ENCODE measurements around the gene DAB2IP.
"Not testable (repeated sequence)": the region's sequence is repeated elsewhere in the genome, so short reads cannot be mapped to it uniquely, and the experiment has no call there.

The DAB2IP gene

DNA sequence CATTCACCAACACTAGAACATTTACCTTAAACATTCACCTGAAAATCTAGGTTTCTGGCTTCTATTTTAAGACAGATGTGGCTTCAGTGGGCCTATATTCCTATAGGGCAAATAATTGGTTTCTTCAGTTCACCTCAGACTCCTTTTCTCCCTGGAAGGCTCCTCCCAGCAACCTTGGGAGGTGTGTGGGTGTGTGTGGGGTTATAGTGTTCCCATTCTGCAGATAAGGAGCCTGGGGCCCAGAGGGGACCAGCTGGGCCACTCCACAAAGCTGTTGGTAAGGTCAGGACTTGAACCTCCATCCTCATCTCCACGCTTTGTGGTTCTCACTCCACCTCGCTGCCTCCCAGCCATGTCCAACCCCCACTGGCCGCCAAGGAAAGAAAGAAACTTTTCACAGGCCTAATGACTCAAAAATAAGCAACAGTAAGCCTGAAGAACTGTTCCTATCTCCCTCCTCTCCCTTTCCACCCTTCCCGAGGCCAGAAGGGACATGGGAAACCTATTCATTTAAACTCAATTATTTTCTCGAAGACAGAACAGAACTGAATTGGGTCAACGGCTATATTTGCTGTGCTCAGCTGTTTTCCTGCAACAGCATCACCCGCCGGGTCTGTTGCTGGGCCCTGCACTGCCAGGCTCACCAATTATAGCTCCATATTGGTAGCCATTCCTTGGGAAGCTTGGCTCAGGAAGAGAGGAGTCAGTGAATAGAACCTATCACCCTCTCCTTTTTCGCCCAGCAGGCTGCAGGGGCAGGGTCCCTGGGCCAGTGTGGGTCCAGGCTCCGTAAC lies 78.5 kb downstream of the DAB2IP start:
- DNase-seq, result no peak

DNA sequence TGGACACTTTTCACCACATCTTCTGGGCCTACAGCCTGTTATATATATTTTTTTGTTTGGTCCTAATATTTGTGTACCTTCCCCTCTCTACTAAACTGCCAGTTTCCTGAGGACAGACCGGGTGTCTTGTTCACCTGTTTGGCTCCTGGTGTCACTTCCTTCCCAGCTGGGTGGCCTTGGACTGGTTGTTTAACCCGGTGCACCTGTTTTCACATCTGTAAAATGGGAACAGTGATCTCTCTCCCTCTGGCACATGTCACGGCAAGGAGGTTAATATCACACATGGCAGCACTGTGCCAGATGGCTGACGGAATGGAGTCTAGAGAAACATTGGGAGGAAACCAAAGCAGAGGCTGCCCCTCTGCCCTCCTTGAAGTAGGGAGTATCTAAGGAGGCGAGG lies 79.7 kb downstream of the DAB2IP start:
- DNase-seq, result no peak

DNA sequence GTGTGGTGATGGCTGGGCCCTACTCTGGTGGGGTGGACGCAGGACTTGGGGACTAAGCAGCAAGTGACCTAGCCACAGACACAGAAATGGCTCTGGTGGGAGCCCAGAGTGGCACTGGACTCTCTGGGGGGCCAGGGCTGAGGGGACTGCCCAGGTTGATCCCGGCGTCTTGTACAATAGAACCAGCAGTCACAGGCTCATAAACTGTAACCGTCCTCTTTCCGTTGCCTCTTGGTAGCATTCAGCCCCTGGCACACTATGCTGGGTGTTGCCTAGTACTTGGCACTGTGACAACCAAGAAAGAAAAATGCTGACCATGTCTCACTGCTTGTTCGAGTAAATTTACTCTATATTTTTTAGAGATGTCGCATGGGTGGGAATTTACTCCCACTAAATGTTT lies 80.5 kb downstream of the DAB2IP start:
- DNase-seq, result no peak

DNA sequence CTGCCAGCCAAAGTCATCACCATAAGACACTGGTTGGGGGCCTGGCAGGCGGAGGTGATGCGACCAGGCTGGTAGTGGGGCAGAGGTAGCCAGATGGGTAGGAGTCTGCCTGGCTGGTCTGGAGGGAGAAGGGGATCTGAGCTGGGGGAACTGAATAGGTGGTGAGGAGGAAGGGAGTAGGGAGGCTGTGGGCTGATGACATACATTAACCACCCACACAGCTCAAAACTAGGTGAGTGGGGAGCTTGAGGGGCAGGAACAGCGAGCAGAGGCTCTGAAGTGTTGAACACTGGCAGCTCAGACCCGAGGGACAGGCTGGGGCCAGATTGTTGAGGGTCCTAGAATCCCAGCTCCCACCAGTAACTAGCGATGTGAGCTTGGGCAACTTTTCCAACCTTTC lies 81.0 kb downstream of the DAB2IP start:
- no peak for DNase-seq

DNA sequence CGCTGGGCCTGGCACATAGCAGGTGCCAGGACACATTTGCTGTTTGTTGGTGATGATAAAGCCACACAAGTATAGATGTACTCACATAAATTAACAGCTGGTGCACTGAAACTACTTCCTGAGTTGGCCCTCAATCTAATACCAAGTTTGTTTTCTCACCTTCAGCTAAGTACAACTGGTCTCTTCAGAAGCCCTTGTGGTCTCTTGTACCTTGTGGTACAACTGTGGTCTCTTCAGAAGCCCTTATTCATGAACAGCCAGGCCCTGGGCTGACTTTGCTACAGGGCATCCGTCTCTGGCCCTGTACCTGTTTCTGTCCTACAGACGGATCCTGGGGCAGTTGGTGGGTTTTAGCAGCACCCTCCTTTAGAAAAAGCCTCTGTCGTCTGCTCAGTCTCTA lies 81.5 kb downstream of the DAB2IP start:
- DNase-seq, result no peak

DNA sequence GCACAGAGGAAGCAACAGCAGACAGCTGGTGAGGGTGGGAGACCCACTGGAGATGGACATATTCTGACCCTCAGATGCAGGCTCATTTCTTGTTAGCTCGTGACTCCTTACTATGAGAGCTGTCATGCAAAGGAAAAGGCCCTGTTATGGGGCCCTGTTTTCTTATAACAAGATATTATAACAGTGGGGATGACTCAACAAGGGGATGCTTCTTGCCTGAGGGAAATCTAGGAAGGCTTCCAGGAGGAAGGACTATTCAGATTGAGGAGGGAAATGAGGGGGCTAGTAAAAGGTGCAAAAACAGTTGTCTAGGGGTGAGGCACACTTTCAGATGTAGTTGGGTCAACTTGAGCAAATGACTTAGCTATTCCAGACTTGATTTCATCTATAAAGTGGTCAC lies 83.0 kb downstream of the DAB2IP start:
- peak; percentile 60 for DNase-seq

DNA sequence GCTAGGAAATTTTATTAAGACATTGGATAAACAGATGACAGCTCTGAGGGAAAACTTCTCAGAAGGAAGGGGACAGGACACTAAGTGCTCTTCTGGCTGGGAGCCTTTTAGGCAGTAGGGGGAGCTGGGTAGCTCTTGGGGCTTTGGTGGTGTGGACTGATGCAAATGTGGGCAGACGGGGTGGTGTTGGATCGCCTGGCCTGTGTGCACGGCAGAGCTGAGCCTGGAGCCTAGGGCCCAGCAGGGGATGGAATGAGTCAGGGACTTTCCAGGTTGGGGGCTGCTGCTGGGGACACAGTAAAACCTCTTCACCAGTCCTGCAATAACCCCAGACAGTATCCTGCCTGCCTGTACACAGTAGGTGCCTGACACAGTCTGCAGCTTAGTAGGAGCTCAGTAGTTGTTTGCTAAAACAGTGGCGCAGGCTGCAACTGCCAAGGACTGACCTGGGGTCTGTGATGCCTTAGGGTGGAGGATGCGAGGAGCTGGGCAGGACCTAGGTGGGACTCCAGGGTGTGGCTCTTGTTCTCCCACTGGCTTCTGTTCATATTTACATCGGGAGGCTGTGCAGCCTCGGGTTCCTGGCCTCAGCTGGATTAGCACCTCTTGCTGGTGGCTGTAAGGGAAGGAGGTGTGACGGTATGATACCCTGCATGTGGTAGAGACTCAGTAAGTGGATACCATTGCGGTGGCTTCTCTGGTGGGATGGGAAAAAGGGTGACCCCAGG lies 83.8 kb downstream of the DAB2IP start:
- DNase-seq, result peak; percentile 91

DNA sequence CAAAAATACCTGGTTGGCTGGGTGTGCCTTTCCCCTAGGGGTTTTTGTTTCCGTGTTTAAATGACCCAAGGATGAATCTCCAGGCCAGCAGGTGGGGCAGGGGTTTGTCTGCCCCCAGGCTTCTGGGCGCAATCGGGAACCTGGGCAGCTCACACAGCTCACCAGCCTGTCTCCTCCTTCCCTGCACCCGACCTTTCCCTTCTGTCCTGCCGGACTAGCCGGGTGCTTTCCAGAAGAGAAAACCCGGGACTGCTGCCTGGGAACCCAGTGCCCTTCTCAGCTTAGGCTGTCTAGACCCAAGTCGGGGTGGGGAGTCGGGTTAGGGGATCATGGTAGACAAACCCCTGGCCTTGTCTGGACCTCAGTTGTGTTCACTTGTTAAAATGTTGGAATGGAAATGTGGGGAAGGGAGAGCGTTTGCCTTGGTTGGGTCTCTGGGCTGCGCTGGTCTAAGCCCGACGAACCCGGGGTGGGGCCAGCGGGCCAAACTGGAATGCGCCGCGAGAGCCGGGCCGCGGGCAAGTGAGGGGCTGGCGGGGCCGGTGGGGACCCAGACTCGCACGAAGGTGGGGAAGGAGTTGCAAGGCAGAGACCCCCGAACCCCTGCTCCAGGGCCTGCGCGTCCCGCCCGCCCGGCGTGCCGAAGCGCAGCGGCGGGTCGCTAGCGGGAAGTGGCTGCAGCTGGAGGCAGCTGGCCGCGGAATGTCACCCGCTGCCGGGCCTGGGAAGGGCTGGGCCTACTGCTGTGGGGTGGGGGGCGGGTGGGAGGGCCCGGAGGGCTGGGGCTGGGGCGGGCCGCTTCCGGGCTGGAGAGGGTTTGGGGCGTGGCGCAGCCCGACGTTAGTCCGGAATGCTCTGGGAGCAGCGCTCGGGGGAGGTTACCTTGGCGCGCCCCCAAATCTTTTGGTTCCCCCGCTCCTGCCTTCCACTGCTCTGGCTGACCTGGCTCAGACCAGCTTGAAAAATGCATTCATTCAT lies 84.6 kb downstream of the DAB2IP start:
- DNase-seq, result peak; percentile 70

DNA sequence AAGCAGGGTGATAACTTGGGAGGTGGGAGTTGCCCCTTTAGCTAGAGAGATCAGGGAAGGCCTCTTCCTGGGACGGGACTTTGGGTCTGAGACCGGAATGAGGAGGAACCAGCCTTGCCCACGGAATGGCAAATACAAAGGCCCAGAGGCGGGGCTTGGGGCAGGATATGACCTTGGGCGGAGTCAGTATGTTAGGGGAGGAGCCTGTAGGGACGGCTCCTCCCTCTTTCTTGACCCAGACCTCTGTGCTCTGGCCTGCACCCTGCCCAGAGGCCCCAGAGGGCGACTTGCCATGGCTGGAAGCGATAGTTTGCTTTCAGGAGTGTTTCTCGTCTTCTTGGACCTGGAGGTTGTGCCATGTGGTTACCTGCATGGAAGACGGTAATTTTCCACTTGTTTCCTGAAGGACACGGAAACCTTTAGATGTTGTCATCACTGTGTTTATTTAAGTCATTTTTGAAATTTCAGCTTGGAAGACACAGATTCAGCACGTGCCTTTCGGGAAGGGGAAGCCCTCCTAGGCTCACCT lies 85.6 kb downstream of the DAB2IP start:
- DNase-seq, result no peak

DNA sequence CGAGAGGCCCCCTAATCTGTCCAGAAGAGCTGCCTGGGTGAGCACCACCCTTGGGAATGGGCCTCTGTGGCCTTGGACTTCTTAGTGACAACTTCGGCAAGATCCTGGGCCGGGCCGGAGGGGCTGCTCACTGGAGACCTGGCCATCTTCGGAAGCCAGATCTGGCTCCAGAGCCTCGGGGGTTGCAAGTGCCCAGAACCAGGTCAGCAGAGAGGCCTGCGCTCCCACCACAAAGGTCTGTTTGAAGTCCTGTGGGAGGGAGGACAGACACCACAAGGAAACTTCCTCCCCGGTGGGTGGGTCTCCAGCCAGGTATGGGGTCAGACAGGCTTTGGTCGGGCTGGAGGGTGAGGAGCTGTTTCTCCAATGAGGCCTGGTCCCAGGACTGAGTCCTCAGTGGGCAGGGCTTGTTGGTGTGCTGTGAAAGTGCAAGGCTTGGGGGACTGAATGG lies 86.1 kb downstream of the DAB2IP start:
- DNase-seq, result no peak

DNA sequence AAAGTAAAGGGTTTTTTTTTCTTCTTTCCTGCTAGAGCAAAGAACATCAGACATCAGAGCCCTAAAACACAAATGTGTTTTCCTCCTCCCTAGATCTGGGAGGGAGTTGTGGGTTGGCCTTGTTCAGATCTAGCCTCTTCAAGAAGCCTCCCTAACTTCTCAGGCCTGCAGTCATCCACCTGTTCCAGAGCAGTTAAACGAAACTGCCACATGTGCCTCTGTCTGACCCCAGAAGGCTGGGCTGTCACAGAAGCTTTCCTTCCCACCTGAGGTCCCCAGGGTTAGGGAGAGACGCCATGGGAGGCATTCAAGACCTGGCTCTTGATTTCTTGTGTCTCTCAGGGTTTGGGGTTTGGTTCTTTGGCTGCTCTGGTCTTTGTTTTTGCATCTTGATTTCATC lies 87.0 kb downstream of the DAB2IP start:
- no peak for DNase-seq

DNA sequence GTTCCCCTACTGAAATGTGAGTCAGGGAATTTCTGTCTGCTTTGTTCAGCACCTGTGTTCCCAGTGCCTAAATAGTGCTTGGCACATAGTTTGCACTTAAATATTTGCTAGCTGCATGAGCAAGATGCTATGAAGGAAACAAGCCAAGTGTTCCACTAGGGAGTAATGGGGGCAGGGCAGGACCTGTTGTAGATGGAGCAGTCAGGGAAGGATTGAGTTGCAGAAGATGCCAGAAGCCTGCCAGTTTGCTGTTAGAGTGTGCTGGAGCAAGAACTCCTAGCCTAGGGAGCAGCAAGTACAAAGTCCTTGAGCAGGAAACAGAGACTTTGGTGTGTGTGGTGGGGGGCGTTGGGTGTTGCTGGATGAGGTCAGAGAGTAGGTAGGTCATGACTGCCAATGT lies 87.5 kb downstream of the DAB2IP start:
- DNase-seq, result no peak

DNA sequence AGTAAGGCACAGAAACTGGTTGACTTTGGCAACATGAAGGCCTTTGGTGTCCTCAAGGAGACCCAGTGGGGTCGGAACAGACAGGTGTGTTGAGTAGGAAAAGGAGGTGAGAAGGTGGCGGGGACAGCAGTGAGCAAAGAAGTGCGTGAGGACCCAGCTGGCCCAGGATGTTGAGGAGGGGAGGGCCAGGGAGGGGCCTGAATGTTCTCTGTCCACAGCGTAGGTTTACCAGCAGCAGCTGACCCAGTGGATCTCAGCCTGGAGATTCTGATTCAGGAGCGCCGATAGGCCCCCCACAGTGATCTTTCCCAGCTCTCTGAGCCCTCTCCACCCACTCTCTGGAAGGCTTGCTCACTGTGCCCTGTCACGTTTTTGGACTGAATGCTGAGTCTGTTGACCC lies 88.5 kb downstream of the DAB2IP start:
- DNase-seq, result no peak

DNA sequence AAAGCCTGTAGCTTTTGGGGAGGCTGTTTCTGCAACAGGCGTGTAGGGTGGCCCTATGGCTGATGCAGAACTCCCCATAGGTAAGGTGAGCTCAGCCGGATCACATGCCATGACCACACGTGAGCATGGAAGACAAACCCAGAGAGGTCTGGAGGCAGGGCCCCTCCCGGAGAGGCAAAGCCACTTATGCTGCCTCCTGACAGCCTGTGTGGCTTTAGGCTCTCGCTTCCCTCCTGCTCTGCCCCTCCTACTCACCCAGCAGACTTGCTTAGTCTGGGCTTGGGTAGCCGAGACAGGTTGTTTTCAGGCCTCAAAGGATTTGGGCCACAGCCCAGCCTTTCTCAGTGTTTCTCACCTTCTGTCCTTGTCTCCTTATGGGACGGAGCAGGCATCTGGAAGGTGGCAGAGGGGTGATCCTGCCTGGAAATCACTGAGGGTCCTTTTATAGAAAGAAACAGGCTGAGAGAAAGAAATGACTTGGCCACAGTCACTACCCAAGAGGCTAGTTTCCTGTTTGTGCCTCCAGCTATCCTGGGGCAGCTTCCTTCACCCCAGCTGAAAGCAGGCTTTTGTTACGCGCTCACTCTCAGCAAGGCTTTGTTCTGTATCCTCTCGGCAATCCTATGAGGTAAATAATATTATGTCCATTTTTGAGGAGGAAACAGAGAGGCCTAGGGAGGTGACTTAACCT lies 89.9 kb downstream of the DAB2IP start:
- no peak for DNase-seq

DNA sequence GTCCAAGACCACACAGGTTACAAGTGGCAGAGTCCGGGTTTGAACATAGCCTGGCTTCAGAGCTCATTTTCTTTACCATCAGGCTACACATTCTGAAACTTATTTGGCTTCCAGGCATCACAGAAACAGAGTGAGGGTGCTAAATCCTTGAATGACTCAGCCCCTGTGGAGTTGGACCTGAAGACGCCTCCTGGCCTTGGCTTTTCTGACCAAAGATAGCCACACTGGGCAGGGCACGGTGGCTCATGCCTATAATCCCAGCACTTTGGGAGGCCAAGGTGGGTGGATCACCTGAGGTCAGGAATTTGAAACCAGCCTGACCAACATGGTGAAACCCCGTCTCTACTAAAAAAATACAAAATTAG lies 90.5 kb downstream of the DAB2IP start:
- DNase-seq, result not testable (repeated sequence)

DNA sequence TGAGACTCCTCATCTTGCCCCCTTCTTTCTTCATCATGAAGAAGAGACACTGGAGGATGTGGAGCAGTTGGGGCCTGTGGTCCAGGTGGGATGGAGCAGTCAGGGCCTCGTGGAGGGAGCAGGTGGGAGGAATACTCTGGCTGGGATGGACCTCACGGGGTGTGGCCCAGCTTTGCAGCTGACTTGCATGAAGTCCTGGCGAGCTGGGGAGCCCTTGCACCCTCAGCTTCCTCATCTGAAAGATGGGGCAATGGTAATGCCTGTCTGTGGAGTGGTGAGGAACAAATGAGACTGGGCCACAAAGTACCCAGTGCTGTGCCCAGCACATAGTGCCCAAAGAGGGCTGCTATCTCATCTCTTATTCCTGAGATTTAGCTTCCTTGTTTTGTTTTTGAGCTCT lies 91.5 kb downstream of the DAB2IP start:
- no peak for DNase-seq

DNA sequence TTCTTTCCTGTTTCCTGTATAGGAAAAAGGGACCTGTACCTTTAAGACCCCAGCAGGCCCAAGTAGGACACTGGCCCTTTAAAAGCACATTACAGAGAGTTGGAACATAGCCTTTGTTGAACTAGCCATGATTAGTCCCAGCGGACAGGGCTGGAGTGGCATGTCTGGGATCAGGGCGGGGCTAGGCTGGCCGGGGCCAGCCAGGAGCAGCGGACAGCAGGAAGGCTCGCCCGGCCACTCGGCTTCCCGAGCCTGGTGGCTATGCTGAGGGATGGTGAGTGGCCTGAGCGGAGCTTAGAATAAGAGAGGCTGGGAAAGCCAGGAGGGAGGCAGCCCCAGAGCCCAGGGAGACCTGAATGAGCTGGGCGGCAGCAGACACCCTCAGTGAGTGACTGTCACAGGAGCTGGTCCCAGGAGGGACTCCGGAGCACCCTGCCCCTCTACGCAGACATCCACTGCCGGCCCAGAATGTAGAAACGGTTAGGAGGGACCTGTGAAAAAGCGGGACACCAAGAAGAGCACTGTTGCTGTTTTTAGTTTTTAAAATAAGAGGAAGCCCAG lies 92.1 kb downstream of the DAB2IP start:
- DNase-seq, result peak; percentile 90

DNA sequence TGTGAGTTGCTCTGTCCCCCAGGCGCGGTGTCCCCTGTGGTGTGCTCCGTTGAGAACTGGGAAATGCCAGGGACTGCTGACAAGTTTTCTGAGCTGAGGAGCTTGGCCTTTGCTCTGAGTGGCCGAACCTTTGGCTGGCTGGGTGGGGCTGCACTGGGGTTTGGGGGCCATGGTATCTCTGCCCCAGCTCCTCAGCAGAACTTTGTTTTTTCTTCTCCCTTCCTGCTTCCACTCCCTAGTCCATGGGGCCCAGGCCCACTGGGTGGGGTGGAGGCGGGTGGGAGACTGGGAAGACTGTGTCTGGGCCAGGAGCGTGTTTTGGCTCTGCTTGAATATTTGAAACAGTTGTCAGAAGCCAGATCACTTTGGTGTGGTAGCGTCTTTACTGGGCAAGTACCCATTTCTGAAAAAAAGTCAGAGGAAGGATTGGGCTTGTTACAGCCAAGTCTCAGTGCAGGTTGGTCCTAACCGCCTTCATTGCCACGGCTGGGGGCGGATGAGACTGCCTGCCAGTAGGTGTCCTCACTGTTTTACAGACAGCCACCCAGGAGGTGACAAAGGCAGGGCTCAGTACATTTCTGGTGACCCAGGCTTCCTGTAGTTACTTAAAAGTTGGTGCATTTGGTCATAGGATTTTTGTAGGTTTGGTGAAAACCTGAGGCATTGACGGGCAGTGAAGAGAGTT lies 92.7 kb downstream of the DAB2IP start:
- DNase-seq, result peak; percentile 81

DNA sequence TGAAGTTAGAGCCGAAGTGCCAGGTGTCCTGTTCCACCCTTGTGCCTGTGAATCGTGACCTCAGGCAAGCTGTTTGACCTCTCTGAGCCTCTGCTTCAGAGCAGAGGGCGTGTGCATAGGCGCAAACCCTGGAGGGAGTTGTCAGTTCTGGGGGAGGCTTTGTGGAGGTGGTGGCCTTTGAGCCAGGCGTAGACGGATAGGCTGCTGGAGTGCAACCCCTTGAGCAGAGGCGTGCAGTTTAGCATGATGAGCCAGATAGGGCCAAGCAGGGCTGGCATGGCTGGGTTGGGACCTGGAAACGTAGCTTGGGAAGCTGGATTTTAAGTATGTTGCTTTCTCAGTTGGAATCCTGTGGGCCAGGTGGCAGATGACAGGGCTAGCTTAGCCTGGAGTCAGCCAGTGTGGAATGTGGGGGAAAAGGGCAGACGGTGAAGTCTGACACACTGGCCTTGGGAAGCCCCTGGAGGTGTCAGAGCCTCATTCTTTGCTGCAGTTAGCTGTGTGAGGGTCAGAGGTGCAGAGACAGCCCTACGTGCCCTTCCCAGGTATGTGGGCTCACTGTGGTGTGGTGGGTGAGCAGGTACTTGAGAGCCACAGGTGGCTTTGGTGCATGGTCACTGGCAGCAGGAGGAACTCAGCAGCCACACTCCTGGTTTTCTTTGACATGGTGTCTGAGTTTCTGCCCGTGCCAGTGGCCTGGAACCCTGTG lies 93.4 kb downstream of the DAB2IP start:
- peak; percentile 59 for DNase-seq

DNA sequence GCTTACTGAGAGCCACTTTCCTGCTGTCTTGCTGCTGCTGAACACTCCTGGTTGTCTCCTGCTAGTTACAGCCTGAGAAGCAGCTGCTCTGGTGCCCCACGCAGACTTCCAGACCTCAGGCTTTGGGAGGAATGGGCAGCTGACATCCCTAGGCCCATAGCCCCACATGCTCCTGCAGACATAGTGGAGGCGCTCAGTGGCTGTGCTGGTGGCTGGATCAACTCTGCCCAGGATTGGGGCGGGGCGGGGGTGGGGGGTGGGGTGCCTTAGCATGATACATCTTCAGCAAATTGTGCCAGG lies 93.9 kb downstream of the DAB2IP start:
- DNase-seq, result no peak

DNA sequence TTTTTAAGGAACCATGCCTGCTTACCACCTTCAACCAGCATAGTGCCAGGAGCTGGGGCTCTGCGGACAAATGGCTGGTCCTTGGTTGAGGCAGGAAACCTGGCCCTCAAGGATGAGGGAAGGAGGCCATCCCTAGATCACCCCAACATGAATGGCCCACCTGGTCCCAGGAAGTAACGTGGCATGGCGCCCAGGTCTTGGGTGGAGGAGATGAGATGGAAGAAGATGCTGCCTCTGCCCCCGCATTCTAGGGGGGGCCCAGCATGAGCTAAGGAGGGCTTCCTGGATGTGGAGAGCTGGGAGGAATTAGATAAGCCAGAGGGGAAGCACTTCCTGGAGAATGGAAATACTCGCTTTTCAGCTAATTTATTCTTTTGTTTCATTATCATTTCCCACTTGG lies 95.0 kb downstream of the DAB2IP start:
- no peak for DNase-seq

Data from fibroblast of skin of back (primary cell).